Astrocyte of the hippocampus (primary cell): ENCODE results near the gene SHC4.

ENCODE experiments used
- DNase-seq: peaks from one replicate; pipeline ENCODE4 v3.0.0; 2011; ENCODE audit warnings: low read depth, low spot score

The SHC4 gene

DNA sequence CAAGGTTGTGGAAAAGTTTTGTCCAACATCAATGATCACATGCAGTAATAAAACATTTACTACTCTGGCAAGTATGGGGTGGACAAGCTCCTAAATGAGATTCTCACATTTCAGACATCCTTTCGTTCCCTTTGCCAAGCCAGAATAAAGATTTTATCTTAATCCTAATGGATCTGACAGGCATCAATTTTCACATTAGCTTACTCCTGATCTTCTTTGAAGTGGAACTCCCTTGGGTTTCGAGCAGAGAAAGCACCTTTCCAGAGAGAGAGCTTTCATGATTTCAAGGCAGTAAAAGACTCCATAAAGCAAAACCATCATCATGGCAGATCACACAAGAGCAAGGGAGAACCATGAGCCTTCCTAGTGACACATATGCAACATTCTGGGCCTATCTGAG lies 113.1 kb downstream of the SHC4 start:
- no peak for DNase-seq

DNA sequence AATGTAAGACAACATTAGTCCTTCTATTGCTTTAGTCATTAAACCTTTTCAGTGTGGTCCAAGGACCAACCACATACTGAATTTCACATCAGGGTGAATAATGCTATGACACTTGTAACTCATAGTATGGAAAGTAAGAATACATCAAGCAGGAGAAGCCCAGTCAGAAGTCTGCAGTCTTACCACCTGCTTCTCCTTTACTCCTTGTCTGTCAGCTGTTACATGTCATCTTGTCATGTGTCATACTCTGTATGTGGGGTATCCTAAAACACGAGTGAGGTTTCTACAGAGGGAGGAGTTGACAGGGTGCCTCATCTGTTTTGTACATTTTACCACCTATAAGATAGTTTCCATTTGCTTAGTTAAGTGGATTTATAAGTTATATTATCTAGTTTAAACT lies 118.6 kb downstream of the SHC4 start:
- DNase-seq = no peak

DNA sequence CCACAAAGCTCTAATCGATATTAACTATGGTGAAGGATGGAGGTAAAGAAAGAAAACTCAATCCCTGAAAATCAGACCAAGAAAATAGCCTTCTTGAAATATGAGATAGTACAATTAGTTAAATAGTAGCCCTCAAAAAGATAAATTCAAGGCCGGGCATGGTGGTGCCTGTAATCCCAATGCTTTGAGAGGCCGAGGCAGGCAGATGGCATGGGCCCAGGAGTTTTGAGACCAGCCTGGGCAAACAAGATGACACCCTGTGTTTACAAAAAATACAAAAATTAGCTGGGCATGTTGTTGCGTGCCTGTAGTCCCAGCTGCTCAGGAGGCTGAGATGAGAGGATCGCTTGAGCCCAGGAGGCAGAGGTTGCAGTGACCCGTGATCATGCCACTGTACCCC lies 121.2 kb downstream of the SHC4 start:
- DNase-seq = no peak

DNA sequence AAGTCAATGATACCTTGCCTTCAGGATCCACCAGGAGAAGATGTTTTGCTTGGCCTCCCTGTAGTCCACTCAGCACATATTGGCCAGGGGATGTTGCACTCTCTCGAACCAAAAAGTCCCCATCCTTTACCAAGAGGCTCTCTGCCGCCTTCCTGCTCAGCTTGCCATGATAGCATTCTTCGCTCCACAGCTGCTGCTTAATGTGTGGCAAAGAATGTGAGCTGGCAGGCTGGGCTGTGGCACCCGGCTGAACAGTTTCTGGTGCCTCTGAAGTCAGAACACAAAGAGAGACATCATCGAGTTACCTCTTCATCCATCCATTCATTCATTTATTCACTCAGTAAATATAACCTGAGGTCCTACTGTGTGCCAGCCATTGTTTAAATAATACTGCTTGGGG lies 129.0 kb downstream of the SHC4 start:
- DNase-seq = no peak

DNA sequence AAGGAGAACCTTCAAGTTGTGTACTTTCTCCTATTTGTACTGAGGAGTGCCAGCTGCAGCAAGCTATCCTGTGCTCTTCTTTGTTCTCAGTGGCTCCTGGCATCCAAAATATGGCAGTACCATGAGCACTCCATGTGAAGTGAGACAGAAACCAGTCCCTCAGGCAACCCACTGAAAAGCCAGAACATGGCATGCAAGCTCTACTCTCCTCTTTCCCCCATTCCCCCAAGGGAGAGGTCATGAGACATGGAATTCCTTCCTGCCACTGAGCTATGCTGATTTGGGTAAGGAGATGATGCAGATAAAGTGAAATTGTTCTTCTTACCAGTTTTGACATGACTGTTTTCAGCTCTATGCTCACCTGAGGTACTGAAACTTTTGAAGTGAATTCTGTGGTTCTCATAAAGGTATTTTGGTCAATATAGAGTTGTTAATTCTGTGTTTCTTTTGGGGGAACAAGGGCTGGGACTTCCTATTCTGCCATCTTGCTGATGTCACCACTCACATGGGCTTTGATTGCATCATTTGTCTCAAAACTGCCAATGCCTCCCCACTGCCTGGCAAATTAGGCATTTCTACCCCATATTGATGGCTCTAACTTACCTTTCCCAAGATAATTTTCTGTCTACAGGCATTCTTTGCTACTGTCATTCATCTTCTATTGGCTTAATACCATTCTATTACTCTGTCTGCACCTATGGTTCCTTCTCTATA lies 130.0 kb downstream of the SHC4 start:
- DNase-seq = no peak

DNA sequence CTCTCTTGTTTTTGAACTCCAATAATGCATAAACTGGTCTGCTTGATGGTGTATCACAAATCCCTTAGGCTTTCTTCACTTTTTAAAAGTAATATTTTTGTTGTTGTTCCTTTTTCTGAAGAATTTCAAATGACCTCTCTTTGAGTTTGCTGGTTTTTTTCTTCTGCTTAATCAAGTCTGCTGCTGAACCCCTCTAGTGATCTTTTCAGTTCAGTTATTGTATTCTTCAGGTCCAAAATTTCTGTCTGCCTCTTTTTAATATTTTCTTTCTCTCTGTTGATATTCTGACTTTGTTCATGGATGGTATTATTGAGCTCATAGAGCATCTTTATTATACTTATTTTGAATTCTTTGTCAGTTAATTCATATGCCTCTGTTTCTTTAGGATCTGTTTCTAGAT lies 131.1 kb downstream of the SHC4 start:
- no peak for DNase-seq

DNA sequence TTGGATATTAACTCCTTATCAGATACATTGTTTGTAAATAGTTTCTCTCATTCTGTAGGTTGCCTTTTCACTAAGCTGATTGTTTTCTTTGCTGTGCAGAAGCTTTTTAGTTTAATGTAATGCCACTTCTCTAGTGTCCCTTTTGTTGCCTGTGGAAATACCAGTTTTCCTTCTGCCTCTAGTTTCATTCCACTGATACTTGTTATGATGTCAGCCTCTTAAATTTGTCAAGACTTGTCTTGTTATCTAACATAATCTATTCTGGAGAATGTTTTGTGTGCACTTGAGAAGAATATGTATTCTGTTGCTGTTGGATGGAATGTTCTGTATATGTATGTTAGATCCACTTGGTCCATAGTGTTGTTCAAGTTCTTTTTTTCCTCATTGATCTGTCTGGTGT lies 134.8 kb downstream of the SHC4 start:
- no peak for DNase-seq

DNA sequence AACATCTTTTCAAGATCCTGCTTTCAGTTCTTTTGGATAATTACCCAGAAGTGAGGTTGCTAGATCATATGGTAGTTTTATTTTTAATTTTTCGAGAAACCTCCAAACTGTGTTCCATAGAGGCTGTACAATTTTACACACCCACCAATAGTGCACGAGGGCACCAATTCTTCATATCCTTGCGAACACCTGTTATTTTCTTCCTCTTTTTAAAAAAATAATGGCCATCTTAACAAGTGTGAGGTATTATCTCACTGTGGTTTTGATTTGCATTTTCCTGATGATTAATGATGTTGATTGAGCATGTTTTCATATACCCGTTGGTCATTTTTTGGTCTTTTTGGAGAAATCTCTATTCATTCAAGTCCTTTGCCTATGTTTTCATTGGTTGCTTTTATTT lies 135.2 kb downstream of the SHC4 start:
- no peak for DNase-seq

DNA sequence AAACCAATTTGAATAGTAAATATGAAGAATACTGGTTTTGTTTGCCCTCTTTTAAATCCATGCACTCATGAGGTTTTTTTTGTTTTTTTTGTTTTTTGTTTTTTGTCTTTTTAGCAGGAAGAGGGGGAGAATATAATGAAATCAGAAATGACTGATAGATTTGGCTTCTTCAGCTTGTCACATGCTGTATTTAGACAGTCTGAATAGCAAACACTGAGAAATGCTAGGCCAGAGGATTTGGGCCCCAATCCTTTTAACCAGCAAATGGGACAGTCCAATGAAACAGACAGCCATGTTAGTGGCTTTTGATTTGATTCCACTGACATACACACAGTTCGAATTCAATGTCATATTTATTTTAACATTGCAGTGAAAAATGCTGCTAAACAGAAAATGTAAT lies 138.6 kb downstream of the SHC4 start:
- no peak for DNase-seq

DNA sequence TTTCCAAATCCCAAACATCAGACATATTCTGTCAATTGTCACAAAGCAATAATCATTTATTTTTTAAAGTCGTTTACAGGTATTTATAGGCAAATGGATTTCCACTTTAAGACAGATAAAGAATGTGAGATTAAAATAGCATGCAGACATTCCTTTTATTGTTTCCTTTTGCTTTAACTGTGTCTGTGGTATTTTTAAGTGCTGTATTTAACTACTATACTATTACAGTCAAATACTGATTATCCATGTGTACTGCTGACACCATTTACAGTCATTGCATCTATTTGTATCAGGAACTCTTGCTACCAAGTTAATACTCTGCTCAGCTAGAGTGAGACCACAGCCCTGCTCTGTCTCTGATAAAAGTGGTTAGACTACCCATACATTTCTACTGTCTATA lies 140.0 kb downstream of the SHC4 start:
- no peak for DNase-seq

DNA sequence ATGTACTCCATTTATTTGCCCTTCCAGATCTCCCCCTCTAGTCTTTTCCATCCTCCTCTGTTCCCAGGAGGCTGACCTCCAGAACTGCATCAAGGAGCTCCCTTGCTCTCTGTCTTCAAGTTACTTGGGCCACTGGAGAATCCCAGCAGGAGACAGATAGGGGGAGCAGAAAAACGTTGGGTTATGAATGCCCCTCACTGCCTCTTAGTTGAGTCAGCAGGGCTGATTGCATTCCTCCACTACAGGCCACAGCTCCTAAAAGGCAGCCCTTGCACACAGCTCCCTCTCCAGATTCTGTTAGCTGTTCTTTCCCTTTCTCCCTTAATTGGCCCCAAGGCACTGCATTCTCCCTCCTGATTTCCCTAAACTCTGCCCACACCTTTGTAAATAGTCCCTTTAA lies 140.5 kb downstream of the SHC4 start:
- DNase-seq = peak; percentile 44

DNA sequence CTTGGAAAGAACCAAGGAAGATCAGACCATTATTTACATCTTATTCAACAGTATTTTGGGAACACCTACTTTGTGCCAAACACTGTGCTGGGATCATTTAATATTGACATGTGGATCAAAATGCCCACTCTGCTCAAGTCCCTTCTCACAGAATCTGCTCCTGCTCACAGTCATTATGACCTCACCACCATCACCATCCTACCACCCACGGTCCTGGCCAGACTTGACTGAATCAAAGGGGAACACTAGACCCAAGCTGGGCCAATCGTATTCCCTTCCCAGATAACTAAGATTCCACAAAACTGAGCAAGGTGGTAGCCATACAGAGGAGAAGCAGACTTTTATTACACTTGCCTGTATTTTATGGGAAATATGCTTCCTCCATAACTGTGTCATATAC lies 149.4 kb downstream of the SHC4 start:
- no peak for DNase-seq

DNA sequence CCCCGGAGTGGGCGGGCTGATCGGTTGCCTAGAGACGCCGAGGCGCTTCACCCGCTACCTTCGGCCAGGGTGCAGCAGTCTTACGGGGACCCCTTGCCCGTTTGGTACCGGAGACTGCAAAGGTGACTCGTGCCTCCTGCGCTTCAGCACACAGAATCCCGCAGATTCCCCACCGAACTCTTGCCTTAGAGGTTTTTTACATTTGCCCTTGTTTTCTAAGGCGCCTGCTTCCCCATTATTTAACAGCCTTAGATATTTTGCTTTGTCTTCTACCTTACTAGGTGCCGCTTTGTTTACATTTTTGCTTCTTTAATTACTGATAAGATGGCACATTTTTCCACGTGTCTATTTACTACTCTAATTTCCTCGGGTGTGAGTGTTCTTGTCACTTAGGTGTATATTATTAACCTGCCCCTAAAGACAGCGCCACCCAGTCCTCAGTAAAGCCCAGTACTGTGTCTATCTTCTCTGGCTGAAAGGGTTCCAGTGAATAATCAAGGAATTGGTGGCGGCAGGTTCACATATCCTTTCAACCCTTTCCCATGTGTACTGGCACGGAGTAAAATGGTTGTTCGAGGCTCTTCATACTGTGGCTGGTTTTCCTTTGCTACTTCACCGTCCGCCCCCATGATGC lies 152.3 kb downstream of the SHC4 start:
- no peak for DNase-seq

DNA sequence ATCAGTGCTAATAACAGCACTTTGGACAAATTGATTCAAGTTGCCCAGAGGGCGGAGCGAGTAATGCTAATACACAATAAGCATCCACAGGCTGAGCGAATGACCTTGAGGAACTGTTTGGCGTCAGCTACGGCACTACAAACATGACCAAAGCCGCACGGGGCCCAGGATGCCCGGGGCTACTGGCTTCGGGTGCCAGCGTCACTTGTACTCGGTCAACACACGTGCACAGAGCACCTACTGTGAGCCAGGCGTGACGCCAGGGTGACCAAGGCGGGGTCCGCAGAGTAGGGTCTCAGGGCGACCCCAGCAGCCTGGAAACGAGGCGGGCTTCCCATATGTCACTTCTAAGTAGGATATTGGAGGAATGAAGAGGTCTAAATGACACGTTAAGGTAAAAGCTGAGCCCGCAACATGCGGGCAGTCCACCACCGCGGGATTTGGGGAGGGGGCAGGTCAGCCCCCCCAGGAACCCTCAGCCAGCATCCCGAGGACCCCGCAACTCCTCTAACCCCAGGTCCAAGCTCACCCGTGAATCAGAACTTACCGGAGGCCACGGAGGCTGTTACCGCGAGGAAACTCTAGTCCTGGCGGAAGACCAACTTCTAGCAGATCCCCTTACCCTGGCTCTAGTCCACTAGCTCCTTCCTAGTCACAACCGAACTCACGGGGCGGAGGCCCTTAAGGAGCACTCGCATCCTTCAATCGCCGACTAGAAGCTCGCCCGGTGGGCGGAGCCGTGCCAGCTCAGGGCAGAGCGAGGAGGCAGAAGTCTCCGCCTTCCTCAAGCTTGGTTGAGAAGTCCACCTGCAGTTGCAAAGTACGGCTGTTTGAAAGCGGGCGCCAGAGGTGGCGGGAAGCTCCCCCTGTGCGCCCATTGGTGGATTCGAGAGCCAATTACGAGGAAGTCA lies 153.1 kb downstream of the SHC4 start, which contains the start of gene CEP152:
Gene CEP152, minus strand, starts transcription at position 656 of the 911 bp plus-strand sequence. CDS start 5,420 bp downstream, outside the sequence.
- peak; percentile 100 for DNase-seq

DNA sequence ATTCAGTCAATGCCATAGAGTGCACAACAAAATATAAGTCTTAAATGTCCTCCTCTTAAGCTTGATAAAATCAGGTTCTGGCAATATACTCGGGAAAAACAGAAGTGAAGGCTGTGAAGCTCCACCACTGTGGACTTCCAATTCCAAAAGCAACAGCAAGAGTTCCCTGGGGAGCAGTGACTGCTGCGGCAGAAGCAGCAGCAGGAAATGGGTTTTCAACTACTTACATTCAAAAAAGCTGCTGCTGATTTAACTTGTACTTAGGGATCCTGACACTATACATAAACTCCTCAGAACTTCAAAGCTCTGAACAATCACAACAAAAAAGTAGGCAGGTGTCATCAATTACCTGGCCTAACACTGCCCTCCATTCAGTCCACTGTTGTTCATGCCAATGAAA lies 157.6 kb downstream of the SHC4 start:
- DNase-seq = no peak

DNA sequence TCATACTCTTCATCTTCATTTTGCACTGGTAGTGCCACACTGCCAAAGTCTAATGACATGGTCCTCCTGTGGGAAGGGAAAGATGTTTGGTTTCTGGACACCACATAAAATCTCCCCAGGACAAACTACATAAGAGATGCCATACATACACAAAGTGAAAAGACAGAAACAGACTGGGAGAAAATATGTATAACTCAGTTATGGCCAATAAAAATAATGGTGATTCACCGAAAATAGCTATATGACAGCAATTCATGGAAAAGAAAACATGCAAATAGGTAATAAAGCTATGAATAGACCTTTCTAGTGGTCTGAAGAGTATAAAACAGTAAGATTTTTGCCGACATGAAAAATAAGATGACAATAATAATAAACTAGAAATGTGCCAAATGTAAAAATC lies 158.1 kb downstream of the SHC4 start:
- no peak for DNase-seq

DNA sequence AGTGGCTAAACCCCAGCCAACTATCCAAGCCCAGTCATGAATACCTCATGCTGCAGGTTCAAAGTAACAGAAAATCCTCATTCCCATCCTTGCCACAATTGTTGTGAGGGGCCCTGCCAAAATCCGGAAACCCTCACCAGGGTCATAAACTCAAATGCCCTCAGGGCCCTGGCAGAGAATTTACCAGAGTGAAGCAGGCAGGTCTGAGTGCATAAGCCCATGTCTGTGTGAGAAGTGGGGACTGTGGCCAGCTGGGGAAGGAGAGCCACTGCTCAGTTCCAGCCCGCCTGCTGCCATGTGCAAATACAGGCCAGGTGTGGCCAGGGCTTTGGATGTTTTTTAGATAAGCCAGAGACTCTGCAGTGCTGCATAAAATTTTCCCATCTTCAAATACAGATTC lies 159.8 kb downstream of the SHC4 start:
- no peak for DNase-seq

DNA sequence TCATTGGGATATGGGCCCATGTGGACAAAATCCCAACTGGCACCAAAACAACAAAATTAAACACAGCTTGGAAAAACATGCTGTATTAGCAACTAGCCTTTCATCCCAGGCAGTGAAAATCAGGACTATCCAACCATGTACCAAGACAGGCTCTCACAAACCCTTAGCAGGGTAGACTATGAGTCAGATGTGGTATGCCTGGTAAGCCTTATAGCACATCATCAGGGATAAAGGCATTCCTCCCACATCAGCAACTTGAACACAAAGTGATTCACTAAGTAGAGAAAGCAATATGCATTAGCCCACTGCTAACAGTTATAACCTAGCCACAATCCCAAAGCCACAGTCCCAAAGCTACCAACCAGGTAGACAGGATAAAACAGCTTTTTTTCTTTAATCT lies 160.9 kb downstream of the SHC4 start:
- DNase-seq = peak; percentile 93

DNA sequence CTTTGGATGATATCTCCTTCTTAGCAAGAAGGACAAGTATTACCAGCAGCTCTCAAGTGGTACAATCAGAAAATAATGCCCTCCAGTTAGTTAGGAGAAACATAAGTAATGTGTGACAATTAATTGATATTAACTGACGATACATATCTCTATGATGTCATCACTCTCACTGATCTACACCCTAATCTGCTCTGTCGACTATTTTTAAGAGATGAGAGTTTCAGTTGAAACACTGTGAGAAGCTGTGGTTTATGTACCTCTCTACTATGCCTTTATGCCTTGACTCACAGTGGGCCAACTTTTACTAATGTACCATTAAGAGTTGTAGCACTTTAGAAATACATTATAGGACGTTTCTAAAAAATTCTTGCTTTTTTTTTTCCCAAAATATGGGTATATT lies 161.5 kb downstream of the SHC4 start:
- no peak for DNase-seq

DNA sequence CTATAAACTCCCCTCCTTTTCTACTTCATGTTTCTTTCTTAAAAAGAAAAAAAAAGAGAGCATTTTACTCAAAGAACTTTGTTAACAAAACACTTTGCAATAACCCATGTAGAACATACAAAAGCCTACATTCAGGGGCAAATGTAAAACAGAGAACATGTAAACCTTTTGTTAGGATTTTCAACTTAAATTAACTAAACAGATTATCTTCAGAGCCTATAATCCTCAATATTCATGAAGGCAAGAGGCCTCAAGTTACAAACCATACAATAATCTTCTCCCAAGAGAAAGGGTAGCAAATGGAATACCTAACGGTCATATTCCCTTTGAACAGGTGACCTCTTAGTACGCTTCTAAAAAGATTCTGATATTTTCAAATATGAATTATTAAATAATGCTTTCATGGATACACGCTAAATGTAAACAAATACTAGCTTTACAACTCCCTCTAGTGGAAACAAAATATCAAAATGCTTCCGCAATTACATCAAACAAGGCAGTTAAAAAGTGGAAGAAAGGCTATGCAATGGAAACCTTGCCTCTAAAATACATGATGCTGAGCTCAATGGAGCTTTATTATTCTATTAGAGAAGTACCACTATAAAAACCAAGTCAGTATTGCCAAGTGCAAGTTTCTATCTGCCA lies 162.8 kb downstream of the SHC4 start:
- peak; percentile 38 for DNase-seq

DNA sequence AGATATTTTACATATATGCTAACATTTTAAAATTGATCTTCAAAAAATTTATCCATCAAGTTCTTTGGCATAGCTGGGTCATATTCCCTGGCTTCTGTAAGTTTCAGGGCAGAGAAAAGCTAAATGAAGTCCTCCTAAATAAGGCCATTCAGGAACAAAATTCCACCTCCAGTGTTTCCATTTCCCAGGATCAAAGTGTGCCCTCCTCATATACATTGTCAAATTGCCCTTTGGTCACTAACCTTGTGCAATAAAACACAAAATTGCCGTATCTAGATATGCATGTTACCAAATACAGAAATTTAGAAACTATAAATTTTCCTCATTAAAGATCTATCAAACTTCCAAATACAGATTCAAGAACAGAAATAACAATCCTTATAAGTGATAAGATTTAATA lies 163.5 kb downstream of the SHC4 start:
- DNase-seq = no peak

DNA sequence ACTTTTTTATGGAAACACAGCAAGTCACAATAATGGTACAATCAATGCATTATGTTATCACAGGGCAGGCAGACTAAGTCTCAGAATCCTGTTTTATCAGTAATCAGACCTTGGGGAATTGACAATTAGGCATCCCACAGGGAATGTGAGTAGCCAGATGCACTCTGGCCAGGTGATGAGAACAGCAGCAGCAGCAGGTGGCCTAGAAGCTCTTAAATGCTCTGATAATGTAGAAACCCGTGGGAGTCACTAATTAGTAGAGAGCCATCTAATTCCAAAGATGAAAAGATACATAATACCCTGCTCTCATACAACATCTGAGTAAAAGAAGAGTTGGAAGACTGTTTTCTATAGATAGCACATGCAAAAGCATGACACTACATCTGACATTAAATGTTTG lies 165.4 kb downstream of the SHC4 start:
- no peak for DNase-seq
